H1 (cell line): ENCODE results near the gene FLT1. TPM values are rescaled to one million over a fixed set of nuclear protein-coding genes. Genes with fewer than 3 reads are reported as not detected.

Experiments
- CBX8 ChIP-seq: fragments of 300-800, 300-1000 bp; sonication (generic); IDR thresholded peaks from 2 replicates; pipeline ENCODE4 v1.7.1; 2016; ENCODE audit warnings: low read depth, low read length, borderline replicate concordance
- CHD1 ChIP-seq: IDR thresholded peaks from 2 replicates; pipeline ENCODE4 v1.6.1; 2012; ENCODE audit warnings: low read depth, low read length, improper control_type of control experiment
- GABPA ChIP-seq: IDR thresholded peaks from 2 replicates; pipeline ENCODE4 v1.6.1; 2011; ENCODE audit warnings: mild to moderate bottlenecking, low read length, moderate library complexity, borderline replicate concordance; ENCODE audit not compliant: insufficient read depth
- HDAC2 ChIP-seq, 2 experiments: fragments of 300-600 bp in 1 of 2; sonication (generic) in 1 of 2; IDR thresholded peaks; 2 replicates each; pipeline ENCODE4 v1.6.1; 2011 to 2012; ENCODE audit warnings: low read depth in 2 of 2, low read length in 2 of 2, mild to moderate bottlenecking in 2 of 2, moderate library complexity in 2 of 2, borderline replicate concordance in 1 of 2, inconsistent platforms in 1 of 2
- JUND ChIP-seq: IDR thresholded peaks from 2 replicates; pipeline ENCODE4 v1.6.1; 2011; ENCODE audit warnings: mild to moderate bottlenecking, improper control_type of control experiment, low read length
- POU5F1 ChIP-seq: IDR thresholded peaks from 2 replicates; pipeline ENCODE4 v1.6.1; 2011; ENCODE audit warnings: low read depth, mild to moderate bottlenecking, low read length, moderate library complexity
- RFX5 ChIP-seq: IDR thresholded peaks from 2 replicates; pipeline ENCODE4 v1.6.1; 2011; ENCODE audit warnings: low read depth, low read length, improper control_type of control experiment, borderline replicate concordance
- SAP30 ChIP-seq: fragments of 300-600 bp; sonication (generic); IDR thresholded peaks from 2 replicates; pipeline ENCODE4 v1.7.1; 2012; ENCODE audit warnings: low read length, moderate library complexity, mild to moderate bottlenecking, inconsistent platforms; ENCODE audit not compliant: insufficient read depth, insufficient replicate concordance
- SIRT6 ChIP-seq: IDR thresholded peaks from one replicate; pipeline ENCODE4 v1.7.1; 2012; ENCODE audit warnings: low read length, inconsistent platforms
- SP2 ChIP-seq: IDR thresholded peaks from 2 replicates; pipeline ENCODE4 v1.6.1; 2012; ENCODE audit warnings: mild to moderate bottlenecking, low read length, inconsistent platforms
- polyA plus RNA-seq, 7 experiments: library from polyadenylated mRNA; depleted of rRNA in 3 of 7; stranded (reverse) in 5 of 7; unstranded in 2 of 7; fragments of >200 nt in 5 of 7; fragments of 200-250 nt in 2 of 7; gene quantifications; 1 replicate in 5 of 7; 2 replicates in 1 of 7; 4 replicates in 1 of 7; pipeline versions ENCODE4 v1.2.1 to v1.2.3, GENCODE V29; 2011 to 2013; ENCODE audit warnings: missing spikeins in 2 of 7, mixed read lengths in 2 of 7
- total RNA-seq: library from RNA; stranded (reverse); fragmentation: NEBNext Ultra II Directional; extraction: Animal tissue kit (Norgen Biotek cat#: 25700); gene quantifications from 2 replicates; pipeline ENCODE4 v1.2.1, GENCODE V29; 2021

Gene FLT1
- total and polyA plus RNA-seq, 2 of the 8 experiments (the other 6 are each of a cell fraction or from before 2014, with no cell fraction given) = 19.7 to 90.2 TPM

DNA sequence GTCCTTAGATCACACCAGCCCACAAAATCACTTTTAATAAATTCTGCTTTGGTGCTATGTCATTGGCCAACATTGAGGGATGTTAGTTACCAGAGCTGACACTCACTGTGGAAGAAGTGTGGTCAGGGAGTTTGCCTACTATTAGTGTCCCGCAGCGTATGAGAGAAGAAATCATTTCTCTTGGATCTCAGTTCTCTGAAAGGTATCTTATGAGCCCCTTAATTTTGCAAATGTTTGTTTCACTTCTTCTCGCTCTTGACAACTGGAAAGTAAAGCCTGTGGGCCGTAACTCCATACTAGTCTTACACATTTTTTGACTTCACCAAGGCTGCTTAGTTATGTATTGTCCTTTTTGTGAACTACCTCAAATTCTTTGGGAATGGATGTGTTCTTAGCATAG, 80.9 kb downstream of the FLT1 start (continued):
- TF ChIP-seq CBX8 = no peak
- no peak for TF ChIP-seq GABPA
- TF ChIP-seq SIRT6 = no peak
- TF ChIP-seq SP2 = no peak
- TF ChIP-seq SAP30 = no peak
- no peak for TF ChIP-seq HDAC2 (IDR thresholded peaks at IDR 0.05; ENCODE audit: borderline replicate concordance in 1 of 2, low read depth in 2 of 2, low read length in 2 of 2)
- no peak for TF ChIP-seq CHD1
- TF ChIP-seq JUND = no peak
- no peak for TF ChIP-seq RFX5
- no peak for TF ChIP-seq POU5F1
